Trophoblast cell (in vitro differentiated cells and primary cell): ENCODE data around the gene SUSD6.
A peak's percentile ranks its signal among the peaks of the same experiment; 100 is the strongest.
"Not testable (repeated sequence)": the region's sequence is repeated elsewhere in the genome, so short reads cannot be mapped to it uniquely, and the experiment has no call there.

Source experiments
- DNase-seq, 2 donors: peaks; one replicate each; pipeline ENCODE4 v3.0.0-alpha.2; 2016
- H2AFZ ChIP-seq: 2 replicates; pipeline ENCODE4 v1.6.1; 2013; ENCODE audit warnings: low read length, moderate library complexity, mild to moderate bottlenecking; ENCODE audit not compliant: insufficient read depth, poor library complexity
- H2AK5ac ChIP-seq: 2 replicates; pipeline ENCODE4 v1.6.1; 2013; ENCODE audit warnings: mild to moderate bottlenecking, low read length
- H2BK120ac ChIP-seq: 2 replicates; pipeline ENCODE4 v1.6.1; 2013; ENCODE audit warnings: low read length, mild to moderate bottlenecking, moderate library complexity; ENCODE audit not compliant: insufficient read depth, poor library complexity
- H2BK12ac ChIP-seq: 2 replicates; pipeline ENCODE4 v1.6.1; 2013; ENCODE audit warnings: mild to moderate bottlenecking, low read length, moderate library complexity
- H2BK5ac ChIP-seq: 2 replicates; pipeline ENCODE4 v1.6.1; 2013; ENCODE audit warnings: low read length, low read depth, moderate library complexity, mild to moderate bottlenecking; ENCODE audit not compliant: poor library complexity
- H3K14ac ChIP-seq: 2 replicates; pipeline ENCODE4 v1.6.1; 2013; ENCODE audit warnings: mild to moderate bottlenecking, low read length
- H3K18ac ChIP-seq: 2 replicates; pipeline ENCODE4 v1.6.1; 2013; ENCODE audit warnings: mild to moderate bottlenecking, low read length
- H3K23ac ChIP-seq: 2 replicates; pipeline ENCODE4 v1.6.1; 2013; ENCODE audit warnings: low read length
- H3K27ac ChIP-seq: 2 replicates; pipeline ENCODE4 v1.5.1; 2013; ENCODE audit warnings: low read depth, mild to moderate bottlenecking, inconsistent platforms, low read length, moderate library complexity
- H3K27me3 ChIP-seq: 2 replicates; pipeline ENCODE4 v1.6.1; 2013; ENCODE audit warnings: inconsistent platforms, mild to moderate bottlenecking, low read length, moderate library complexity; ENCODE audit not compliant: insufficient read depth
- H3K36me3 ChIP-seq, 2 experiments: 1 replicate in 1 of 2; 2 replicates in 1 of 2; pipeline ENCODE4 v1.6.1; 2013; ENCODE audit warnings: low read length in 2 of 2, mild to moderate bottlenecking in 2 of 2, moderate library complexity in 1 of 2; ENCODE audit not compliant: insufficient read depth in 2 of 2, control insufficient read depth in 1 of 2
- H3K4ac ChIP-seq: 2 replicates; pipeline ENCODE4 v1.6.1; 2013; ENCODE audit warnings: low read depth, mild to moderate bottlenecking, low read length, moderate library complexity
- H3K4me1 ChIP-seq, 2 experiments: 1 replicate in 1 of 2; 2 replicates in 1 of 2; pipeline ENCODE4 v1.6.1; 2013; ENCODE audit warnings: low read length in 2 of 2, mild to moderate bottlenecking in 2 of 2, moderate library complexity in 1 of 2; ENCODE audit not compliant: insufficient read depth in 2 of 2, control insufficient read depth in 1 of 2
- H3K4me2 ChIP-seq: 2 replicates; pipeline ENCODE4 v1.6.1; 2013; ENCODE audit warnings: inconsistent platforms, mild to moderate bottlenecking, low read length, moderate library complexity
- H3K4me3 ChIP-seq: 2 replicates; pipeline ENCODE4 v1.5.1; 2013; ENCODE audit warnings: mild to moderate bottlenecking, low read depth, low read length, inconsistent platforms
- H3K79me1 ChIP-seq: one replicate; pipeline ENCODE4 v1.6.1; 2013; ENCODE audit warnings: low read length
- H3K79me2 ChIP-seq: 2 replicates; pipeline ENCODE4 v1.6.1; 2013; ENCODE audit warnings: low read length, mild to moderate bottlenecking; ENCODE audit not compliant: control insufficient read depth, insufficient read depth, poor library complexity
- H3K9ac ChIP-seq: 2 replicates; pipeline ENCODE4 v1.6.1; 2013; ENCODE audit warnings: mild to moderate bottlenecking, low read length
- H3K9me3 ChIP-seq: 2 replicates; pipeline ENCODE4 v1.6.1; 2013; ENCODE audit warnings: low read depth, mild to moderate bottlenecking, control low read depth, inconsistent platforms, low read length; ENCODE audit not compliant: insufficient read depth
- H4K12ac ChIP-seq: 2 replicates; pipeline ENCODE4 v1.6.1; 2013; ENCODE audit warnings: low read depth, mild to moderate bottlenecking, low read length, moderate library complexity
- H4K8ac ChIP-seq: 2 replicates; pipeline ENCODE4 v1.6.1; 2013; ENCODE audit warnings: low read depth, mild to moderate bottlenecking, low read length, moderate library complexity
- H4K91ac ChIP-seq: one replicate; pipeline ENCODE4 v1.6.1; 2013; ENCODE audit warnings: low read depth, mild to moderate bottlenecking, low read length, moderate library complexity
- WGBS: extraction: QIAGEN DNeasy Blood & Tissue Kit; methylation state at CpG from one replicate; pipeline ENCODE4 v1.1.7; 2013; ENCODE audit warnings: missing lambda C conversion rate; ENCODE audit not compliant: insufficient read length, insufficient coverage; ENCODE audit errors: extremely low coverage; 5-methylcytosine and 5-hydroxymethylcytosine counted together

The SUSD6 gene

DNA sequence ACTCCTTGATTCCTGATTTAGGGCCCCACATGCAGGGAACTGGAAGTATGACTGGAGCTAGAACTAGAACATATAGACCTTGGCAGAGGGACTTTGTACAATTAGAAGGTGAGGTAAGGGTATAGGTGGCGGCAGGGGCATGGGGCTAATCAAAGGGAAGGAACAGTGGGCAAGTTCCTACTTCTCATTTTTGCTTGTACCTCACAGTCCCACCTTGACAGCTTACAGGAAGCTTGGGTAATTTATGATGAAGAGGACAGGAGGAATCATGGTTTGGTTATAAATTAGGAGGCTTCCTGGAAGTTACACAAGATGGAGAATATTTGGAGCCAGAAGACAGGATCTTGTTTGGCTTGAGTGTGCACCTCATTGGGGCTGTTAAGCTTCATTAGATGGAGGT, 33.4 kb downstream of the SUSD6 start:
- no peaks in the 10 kb centered on the region for H3K9me3 ChIP-seq
- no peak overlapping the region for H3K4me2 ChIP-seq
- H2AFZ ChIP-seq = no peak overlapping the region
- no peaks in the 10 kb centered on the region for H3K4me1 ChIP-seq
- H3K79me2 ChIP-seq = no peaks in the 10 kb centered on the region
- DNase-seq = no peak
- H3K18ac ChIP-seq = no peak overlapping the region
- WGBS = no CpG with 5 or more reads among the region's 1 CpG
- H4K12ac ChIP-seq = no peak overlapping the region
- H2BK12ac ChIP-seq = no peak overlapping the region
- no peak overlapping the region for H2AK5ac ChIP-seq
- H2BK120ac ChIP-seq = no peak overlapping the region
- H3K79me1 ChIP-seq = no peaks in the 10 kb centered on the region
- H3K14ac ChIP-seq = no peak overlapping the region
- H4K8ac ChIP-seq = no peak overlapping the region
- H3K23ac ChIP-seq = no peak overlapping the region
- H3K36me3 ChIP-seq = no peaks in the 10 kb centered on the region
- no peak overlapping the region for H3K4me3 ChIP-seq
- H4K91ac ChIP-seq = no peak overlapping the region
- no peak overlapping the region for H3K27ac ChIP-seq
- H3K27me3 ChIP-seq = no peaks in the 10 kb centered on the region
- no peak overlapping the region for H2BK5ac ChIP-seq
- H3K9ac ChIP-seq = no peak overlapping the region
- no peak overlapping the region for H3K4ac ChIP-seq

DNA sequence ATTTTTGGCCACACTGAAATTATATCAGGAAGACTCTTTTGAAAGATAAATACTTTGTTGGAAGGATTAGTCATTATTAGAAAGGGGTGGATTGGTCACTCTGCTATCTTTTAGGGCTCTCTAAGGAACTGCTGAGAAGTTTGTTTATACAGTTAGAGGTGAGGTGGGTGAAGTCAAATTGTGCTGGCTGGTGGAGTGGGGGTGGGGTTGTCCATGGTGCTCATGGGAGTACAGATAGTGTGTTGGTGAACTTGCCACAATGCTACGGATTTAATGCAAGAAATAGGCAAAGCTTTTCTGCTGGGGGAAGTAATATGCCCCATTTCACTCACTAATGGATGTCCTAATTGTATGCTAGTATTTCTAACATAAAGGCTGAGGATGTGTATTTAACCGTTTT, 35.8 kb downstream of the SUSD6 start:
- no peak for DNase-seq
- no peak overlapping the region for H3K18ac ChIP-seq
- no peak overlapping the region for H2BK5ac ChIP-seq
- no peak overlapping the region for H3K4me2 ChIP-seq
- no peak overlapping the region for H3K4ac ChIP-seq
- no peak overlapping the region for H2AFZ ChIP-seq
- H3K4me3 ChIP-seq = no peak overlapping the region
- H3K79me1 ChIP-seq = no peaks in the 10 kb centered on the region
- H3K9me3 ChIP-seq = no peaks in the 10 kb centered on the region
- H4K12ac ChIP-seq = no peak overlapping the region
- H3K9ac ChIP-seq = no peak overlapping the region
- no peak overlapping the region for H4K8ac ChIP-seq
- H2BK12ac ChIP-seq = no peak overlapping the region
- no peak overlapping the region for H2BK120ac ChIP-seq
- H3K23ac ChIP-seq = no peak overlapping the region
- H3K14ac ChIP-seq = no peak overlapping the region
- WGBS = no CpG with 5 or more reads among the region's 2 CpGs
- no peaks in the 10 kb centered on the region for H3K36me3 ChIP-seq
- peaks cover 7 to 15% of the 10 kb centered on the region in 2 experiments for H3K4me1 ChIP-seq
- H4K91ac ChIP-seq = no peak overlapping the region
- no peaks in the 10 kb centered on the region for H3K79me2 ChIP-seq
- no peaks in the 10 kb centered on the region for H3K27me3 ChIP-seq
- no peak overlapping the region for H3K27ac ChIP-seq
- no peak overlapping the region for H2AK5ac ChIP-seq

DNA sequence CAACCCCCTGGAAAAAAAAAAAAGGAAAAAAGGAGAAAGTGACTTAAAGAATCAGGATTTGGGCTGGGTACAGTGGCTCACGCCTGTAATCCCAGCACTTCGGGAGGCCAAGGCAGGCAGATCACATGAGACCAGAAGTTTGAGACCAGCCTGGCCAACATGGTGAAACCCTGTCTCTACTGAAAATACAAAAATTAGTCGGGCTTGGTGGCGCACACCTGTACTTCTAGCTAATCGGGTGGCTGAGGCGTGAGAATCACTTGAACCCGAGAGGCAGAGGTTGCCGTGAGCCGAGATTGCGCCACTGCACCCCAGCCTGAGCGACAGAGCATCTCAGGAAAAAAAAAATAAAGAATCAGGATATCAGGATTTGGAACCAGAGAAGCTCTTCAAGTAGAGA, 36.2 kb downstream of the SUSD6 start:
- H2AK5ac ChIP-seq, H4K8ac ChIP-seq, H3K9ac ChIP-seq, H3K79me1 ChIP-seq, H3K14ac ChIP-seq, H2BK5ac ChIP-seq, H3K27me3 ChIP-seq, H3K4me3 ChIP-seq, H2BK12ac ChIP-seq, DNase-seq, H3K18ac ChIP-seq, H3K36me3 ChIP-seq, H3K79me2 ChIP-seq, H2BK120ac ChIP-seq, H3K4me2 ChIP-seq, H3K23ac ChIP-seq, H3K9me3 ChIP-seq, H4K12ac ChIP-seq, H2AFZ ChIP-seq, H3K27ac ChIP-seq, H4K91ac ChIP-seq, H3K4ac ChIP-seq: not testable (repeated sequence)
- no CpG with 5 or more reads among the region's 11 CpGs for WGBS
- H3K4me1 ChIP-seq = peaks cover 10 to 19% of the 10 kb centered on the region in 2 experiments

- H3K4me3 ChIP-seq = no peak overlapping the region
- peak overlapping the region; percentile 67 for H3K27ac ChIP-seq
- H3K4ac ChIP-seq = no peak overlapping the region
- H4K91ac ChIP-seq = no peak overlapping the region
- H3K18ac ChIP-seq = no peak overlapping the region
- H3K27me3 ChIP-seq = no peaks in the 10 kb centered on the region
- H4K8ac ChIP-seq = no peak overlapping the region
- H2BK120ac ChIP-seq = no peak overlapping the region
- no peaks in the 10 kb centered on the region for H3K79me2 ChIP-seq
- peaks cover 1% of the 10 kb centered on the region for H3K79me1 ChIP-seq
- no peak overlapping the region for H4K12ac ChIP-seq
- H3K14ac ChIP-seq = no peak overlapping the region
- no peak overlapping the region for H2BK12ac ChIP-seq
- H2BK5ac ChIP-seq = no peak overlapping the region
- no peak overlapping the region for H2AK5ac ChIP-seq
- no peaks in the 10 kb centered on the region for H3K9me3 ChIP-seq
- no peak overlapping the region for H2AFZ ChIP-seq
- no CpG with 5 or more reads among the region's 6 CpGs for WGBS
- H3K4me2 ChIP-seq = no peak overlapping the region
- no peak overlapping the region for H3K9ac ChIP-seq
- no peak overlapping the region for H3K23ac ChIP-seq
- no peaks in the 10 kb centered on the region for H3K36me3 ChIP-seq
- DNase-seq = no peak
- H3K4me1 ChIP-seq = peaks cover 11 to 19% of the 10 kb centered on the region in 2 experiments
Observed at GRCh38 chr14:69648480-69649451, 37.4 kb downstream of the SUSD6 start.
